K562 (cell line): ENCODE measurements around the gene FKRP. TPM values are rescaled to one million over a fixed set of nuclear protein-coding genes. Genes with fewer than 3 reads are reported as not detected.

ENCODE experiments used
- AFF4 ChIP-seq: sonication (generic); formaldehyde crosslinking; IDR thresholded peaks from 2 replicates; pipeline ENCODE4 v1.8.0; 2023; ENCODE audit warnings: mild to moderate bottlenecking, missing genetic modification reagents
- ATF1 ChIP-seq, 2 experiments: fragments of 450-650 bp in 1 of 2; IDR thresholded peaks; 2 replicates each; pipeline ENCODE4 v1.6.1; 2016; ENCODE audit warnings: missing compliant biosample characterization in 1 of 2, missing genetic modification characterization in 1 of 2
- CHD2 ChIP-seq: IDR thresholded peaks from 2 replicates; pipeline ENCODE4 v1.6.1; 2011; ENCODE audit warnings: low read depth, low read length
- ELF4 ChIP-seq: fragments of 450-650 bp; formaldehyde crosslinking; IDR thresholded peaks from 2 replicates; pipeline ENCODE4 v1.4.0; 2022; ENCODE audit warnings: missing genetic modification characterization
- ETV6 ChIP-seq, 3 experiments: fragments of 150-350 bp in 1 of 3; sonication (generic) in 1 of 3; formaldehyde crosslinking in 1 of 3; IDR thresholded peaks; 2 replicates each; pipeline versions ENCODE4 v1.6.1 to v1.8.0; 2014 to 2022; ENCODE audit warnings: borderline replicate concordance in 2 of 3, low read depth in 2 of 3, antibody characterized with exemption in 1 of 3, low read length in 1 of 3, mild to moderate bottlenecking in 1 of 3, missing genetic modification reagents in 1 of 3
- GABPB2 ChIP-seq: fragments of 250-450 bp; sonication (Bioruptor Pico); conservative IDR thresholded peaks from 2 replicates; pipeline ENCODE4 v1.5.1; 2021; ENCODE audit warnings: mild to moderate bottlenecking
- NR1H2 ChIP-seq: sonication (generic); formaldehyde crosslinking; IDR thresholded peaks from 2 replicates; pipeline ENCODE4 v1.4.0; 2020; ENCODE audit warnings: mild to moderate bottlenecking, missing genetic modification reagents
- PCBP1 ChIP-seq: fragments of 200-400 bp; formaldehyde crosslinking; IDR thresholded peaks from 2 replicates; pipeline ENCODE4 v1.6.1; 2018; ENCODE audit warnings: mild to moderate bottlenecking, low read depth, low read length; ENCODE audit not compliant: poor library complexity, severe bottlenecking
- PHB ChIP-seq: fragments of 250-450 bp; sonication (Bioruptor Pico); IDR thresholded peaks from 2 replicates; pipeline ENCODE4 v1.5.0; 2021
- PHF20 ChIP-seq: fragments of 450-650 bp; IDR thresholded peaks from 2 replicates; pipeline ENCODE4 v1.6.1; 2018; ENCODE audit not compliant: partially characterized antibody
- POLR2AphosphoS2 ChIP-seq: IDR thresholded peaks from 2 replicates; pipeline ENCODE4 v1.6.1; 2012; ENCODE audit warnings: low read length, improper control_type of control experiment
- RBFOX2 ChIP-seq: fragments of 200-400 bp; formaldehyde crosslinking; IDR thresholded peaks from 2 replicates; pipeline ENCODE4 v1.6.1; 2017; ENCODE audit warnings: low read depth, mild to moderate bottlenecking, low read length, moderate library complexity
- RBM14 ChIP-seq: fragments of 200-400 bp; formaldehyde crosslinking; IDR thresholded peaks from 2 replicates; pipeline ENCODE4 v1.6.1; 2018; ENCODE audit warnings: low read depth, mild to moderate bottlenecking, low read length, moderate library complexity, borderline replicate concordance; ENCODE audit not compliant: insufficient read depth
- RBM22 ChIP-seq: fragments of 200-400 bp; formaldehyde crosslinking; IDR thresholded peaks from 2 replicates; pipeline ENCODE4 v1.6.1; 2018; ENCODE audit warnings: low read length, low read depth; ENCODE audit not compliant: poor library complexity, severe bottlenecking
- SMC3 ChIP-seq: conservative IDR thresholded peaks from 2 replicates; pipeline ENCODE4 v1.6.1; 2011; ENCODE audit warnings: low read depth, low read length, improper control_type of control experiment; ENCODE audit not compliant: insufficient read depth
- STAT6 ChIP-seq: sonication (generic); formaldehyde crosslinking; IDR thresholded peaks from 2 replicates; pipeline ENCODE4 v1.8.1; 2023; ENCODE audit warnings: mild to moderate bottlenecking, missing genetic modification reagents
- ZEB2 ChIP-seq: fragments of 450-650 bp; IDR thresholded peaks from 2 replicates; pipeline ENCODE4 v1.6.1; 2016
- ZNF398 ChIP-seq: fragments of 250-450 bp; sonication (Bioruptor Pico); IDR thresholded peaks from 2 replicates; pipeline ENCODE4 v1.8.0; 2021; ENCODE audit warnings: moderate library complexity, mild to moderate bottlenecking, inconsistent platforms
- polyA plus RNA-seq, 8 experiments: library from polyadenylated mRNA; depleted of rRNA in 4 of 8; stranded (reverse) in 5 of 8; unstranded in 3 of 8; fragments of >200 nt; fragmentation: Nextera tagmentation in 2 of 8; fragmentation: Illumina TruSeq in 1 of 8; extraction: Ambion mirVana in 2 of 8; extraction: Trizol in 1 of 8; gene quantifications; 2 replicates each; pipeline versions ENCODE4 v1.2.1 to v1.2.3, GENCODE V29; 2011 to 2014; ENCODE audit warnings: inconsistent platforms in 1 of 8, missing spikeins in 1 of 8
- total RNA-seq, 7 experiments: library from RNA; depleted of rRNA in 6 of 7; stranded (reverse); fragments of >200 nt in 6 of 7; fragmentation: Illumina TruSeq in 2 of 7; extraction: Trizol in 2 of 7; gene quantifications; 2 replicates each; pipeline versions ENCODE4 v1.2.1 to v1.2.3, GENCODE V29; 2011 to 2021; ENCODE audit warnings: low replicate concordance in 1 of 7

FKRP gene
- total and polyA plus RNA-seq, 9 of the 15 experiments (the other 6 are each of a cell fraction or from before 2014, with no cell fraction given) = 0.68 to 16.1 (median 6.5) TPM

GRCh38 chr19:46788262-46788967, 42.6 kb downstream of the FKRP start, which contains the start of gene SLC1A5 (continued):
- TF ChIP-seq ELF4 (CRISPR knock-in tag) = peak; percentile 77; the same call in 1 of the 2 replicates
- TF ChIP-seq ETV6 (IDR thresholded peaks at IDR 0.05; ENCODE audit: borderline replicate concordance in 1 of 2, low read depth in 2 of 2, low read length in 1 of 2) = peak in 1 of 2 experiments; percentile 77; a peak in 1 of 4 replicates
- no peak for TF ChIP-seq ETV6 (CRISPR knock-in tag; IDR thresholded peaks at IDR 0.05; ENCODE audit: borderline replicate concordance)
- peak; percentile 92; the same call in 1 of the 2 replicates for TF ChIP-seq PHB (CRISPR knock-in tag)
- TF ChIP-seq RBFOX2 = peak; percentile 96
- TF ChIP-seq CHD2 = peak; percentile 41; the same call in 1 of the 2 replicates
- TF ChIP-seq AFF4 (CRISPR knock-in tag) = peak; percentile 99
- peak; percentile 23 for TF ChIP-seq PCBP1
- TF ChIP-seq PHF20 = peak; percentile 18
- peak; percentile 94 for TF ChIP-seq NR1H2 (CRISPR knock-in tag)
- TF ChIP-seq POLR2AphosphoS2 = peak; percentile 91; the same call in 1 of the 2 replicates
- TF ChIP-seq ATF1 (CRISPR knock-in tag; IDR thresholded peaks at IDR 0.05) = no peak
- TF ChIP-seq ATF1 (tag; IDR thresholded peaks at IDR 0.05) = peak; percentile 55; the same call in 1 of the 2 replicates
- TF ChIP-seq RBM14 = peak; percentile 93; the same call in 1 of the 2 replicates
- no peak for TF ChIP-seq ZNF398 (CRISPR knock-in tag)
- no peak for TF ChIP-seq GABPB2 (CRISPR knock-in tag)
- 0 out of 2 replicates have a peak, but pooled peaks have one; percentile 11 for TF ChIP-seq SMC3
- 0 out of 2 replicates have a peak, but pooled peaks have one; percentile 36 for TF ChIP-seq ZEB2
- TF ChIP-seq STAT6 (CRISPR knock-in tag) = peak; percentile 94
- peak; percentile 98 for TF ChIP-seq RBM22
